ENCODE results near the gene SOCS1. TPM values are rescaled to one million over a fixed set of nuclear protein-coding genes. Genes with fewer than 3 reads are reported as not detected.

The SOCS1 gene
- polyA plus RNA-seq, 1 experiment, result 11.6 TPM

GRCh38 chr16:11256661-11257130 lies 692 bp upstream of the SOCS1 start:
- POLR2A ChIA-PET, result interaction anchor here (0.6 to 2.8 kb wide), 42 partner anchors 8 to 384 kb away, joined by 3 to 39 read pairs (median 6); partner anchors contain the start of gene DEXI
- DNase-seq (ENCODE audit: low read depth, low spot score), result no peak

GRCh38 chr16:11254913-11255736 lies 879 bp downstream of the SOCS1 start:
- no peaks in the 10 kb centered on the region; the same call in 1 of the 2 replicates for H3K9me3 ChIP-seq (ENCODE audit: control insufficient read depth, insufficient read depth, low read length)
- POLR2A ChIA-PET, result interaction anchor here (0.5 to 2.8 kb wide), 62 partner anchors 22 to 488 kb away, joined by 3 to 39 read pairs (median 5); partner anchors contain the start of genes DEXI and TXNDC11
- no peak for TF ChIP-seq CTCF (IDR thresholded peaks at IDR 0.05; ENCODE audit: low read depth, low read length)
- no peaks in the 10 kb centered on the region for H3K27me3 ChIP-seq (ENCODE audit: control insufficient read depth, insufficient read depth, low read length)
- no peak for DNase-seq (ENCODE audit: low read depth, low spot score)
- H3K4me3 ChIP-seq (ENCODE audit: low read depth, low read length), result peak overlapping the region; percentile 97
- CTCF ChIA-PET, result interaction anchor here (0.6 to 6.2 kb wide), 36 partner anchors 36 to 307 kb away, joined by 3 to 92 read pairs (median 4); no protein-coding TSS in a partner anchor
- H3K27ac ChIP-seq (ENCODE audit: low read depth, low read length), result peak overlapping the region; percentile 65

More at GRCh38 chr16:11256661-11257130, 692 bp upstream of the SOCS1 start:
- CTCF ChIA-PET, result interaction anchor here (0.8 to 6.2 kb wide), 18 partner anchors 16 to 557 kb away, joined by 3 to 92 read pairs (median 8); partner anchors contain the start of gene PRM3
- Histone ChIP-seq H3K27ac (ENCODE audit: low read depth, low read length) (peak overlapping the region; percentile 97), H3K27me3 (ENCODE audit: control insufficient read depth, insufficient read depth, low read length) (peaks cover 2% of the 10 kb centered on the region), H3K4me3 (ENCODE audit: low read depth, low read length) (peak overlapping the region; percentile 72), H3K9me3 (ENCODE audit: control insufficient read depth, insufficient read depth, low read length) (no peaks in the 10 kb centered on the region; the same call in 1 of the 2 replicates)
- 0 out of 2 replicates have a peak, but pooled peaks have one; percentile 8 for TF ChIP-seq CTCF (IDR thresholded peaks at IDR 0.05; ENCODE audit: low read depth, low read length)

- CTCF ChIA-PET, result interaction anchor here (0.6 to 6.2 kb wide), 15 partner anchors 43 to 306 kb away, joined by 3 to 92 read pairs (median 7); no protein-coding TSS in a partner anchor
- POLR2A ChIA-PET, result interaction anchor here (0.5 to 2.8 kb wide), 19 partner anchors 53 to 290 kb away, joined by 3 to 39 read pairs (median 5); no protein-coding TSS in a partner anchor
- no peak for TF ChIP-seq CTCF (IDR thresholded peaks at IDR 0.05; ENCODE audit: low read depth, low read length)
These were observed 1.8 kb downstream of the SOCS1 start for GRCh38 chr16:11253995-11254912.

GRCh38 chr16:11253009-11253994 lies 2.7 kb downstream of the SOCS1 start:
- Histone ChIP-seq H3K27ac (ENCODE audit: low read depth, low read length) (peak overlapping the region; percentile 77), H3K4me3 (ENCODE audit: low read depth, low read length) (peak overlapping the region; percentile 97)
- POLR2A ChIA-PET, result interaction anchor here (0.6 to 1.6 kb wide), 7 partner anchors 53 to 282 kb away, joined by 3 to 10 read pairs (median 7); no protein-coding TSS in a partner anchor

More at GRCh38 chr16:11253995-11254912, 1.8 kb downstream of the SOCS1 start:
- H3K9me3 ChIP-seq (ENCODE audit: control insufficient read depth, insufficient read depth, low read length), result peaks cover 6% of the 10 kb centered on the region; the same call in 1 of the 2 replicates
- H3K27me3 ChIP-seq (ENCODE audit: control insufficient read depth, insufficient read depth, low read length), result no peaks in the 10 kb centered on the region
- DNase-seq (ENCODE audit: low read depth, low spot score), result no peak
- H3K27ac ChIP-seq (ENCODE audit: low read depth, low read length), result peak overlapping the region; percentile 65
- peak overlapping the region; percentile 97 for H3K4me3 ChIP-seq (ENCODE audit: low read depth, low read length)

More at GRCh38 chr16:11253009-11253994, 2.7 kb downstream of the SOCS1 start:
- Histone ChIP-seq H3K27me3 (ENCODE audit: control insufficient read depth, insufficient read depth, low read length) (no peaks in the 10 kb centered on the region), H3K9me3 (ENCODE audit: control insufficient read depth, insufficient read depth, low read length) (peaks cover 6% of the 10 kb centered on the region; the same call in 1 of the 2 replicates)
- DNase-seq (ENCODE audit: low read depth, low spot score), result no peak
- CTCF ChIA-PET, result interaction anchor here (0.6 to 6.2 kb wide), 9 partner anchors 153 to 300 kb away, joined by 4 to 45 read pairs (median 6); no protein-coding TSS in a partner anchor
- TF ChIP-seq CTCF (IDR thresholded peaks at IDR 0.05; ENCODE audit: low read depth, low read length), result no peak

Data from AG04450 (cell line).